Right atrium auricular region (tissue), 2 donors: ENCODE data around the gene PLPPR3. TPM values are rescaled to one million over a fixed set of nuclear protein-coding genes. Genes with fewer than 3 reads are reported as not detected.

Source experiments
- DNase-seq: peaks from one replicate; pipeline ENCODE4 v3.0.0-alpha.2; 2019; ENCODE audit warnings: low spot score
- H3K27ac ChIP-seq, 2 donors: fragments of 200-600 bp; sonication (generic); 1 replicate in 1 of 2; 2 replicates in 1 of 2; pipeline ENCODE4 v1.5.1; 2016 to 2019
- H3K27me3 ChIP-seq, 2 donors: fragments of 200-600 bp; sonication (generic); one replicate each; pipeline versions ENCODE4 v1.5.1 to v1.6.0; 2017 to 2019
- H3K36me3 ChIP-seq: fragments of 200-600 bp; sonication (generic); one replicate; pipeline ENCODE4 v1.5.1; 2016
- H3K4me1 ChIP-seq, 2 donors: fragments of 200-600 bp; sonication (generic); one replicate each; pipeline versions ENCODE4 v1.5.1 to v1.6.0; 2017 to 2019
- H3K4me3 ChIP-seq, 2 donors: fragments of 200-600 bp; sonication (generic); 1 replicate in 1 of 2; 2 replicates in 1 of 2; pipeline ENCODE4 v1.5.1; 2017 to 2019; ENCODE audit warnings: mild to moderate bottlenecking in 1 of 2, moderate library complexity in 1 of 2
- H3K9me3 ChIP-seq, 2 donors: fragments of 200-600 bp; sonication (generic); one replicate each; pipeline ENCODE4 v1.5.1; 2019
- total RNA-seq, 2 donors: library from RNA; depleted of rRNA; stranded (reverse); fragments of >200 nt; gene quantifications; one replicate each; pipeline ENCODE4 v1.1.0, GENCODE V29; 2016
- TF ChIP-seq, protein P1 (sequence below), 2 donors: fragments of 200-600 bp; sonication (generic); IDR thresholded peaks; one replicate each; pipeline ENCODE4 v1.5.1; 2019; ENCODE audit warnings: antibody characterized with exemption in 2 of 2

The PLPPR3 gene
- total RNA-seq, 2 donors from 2014 or later: not detected

DNA sequence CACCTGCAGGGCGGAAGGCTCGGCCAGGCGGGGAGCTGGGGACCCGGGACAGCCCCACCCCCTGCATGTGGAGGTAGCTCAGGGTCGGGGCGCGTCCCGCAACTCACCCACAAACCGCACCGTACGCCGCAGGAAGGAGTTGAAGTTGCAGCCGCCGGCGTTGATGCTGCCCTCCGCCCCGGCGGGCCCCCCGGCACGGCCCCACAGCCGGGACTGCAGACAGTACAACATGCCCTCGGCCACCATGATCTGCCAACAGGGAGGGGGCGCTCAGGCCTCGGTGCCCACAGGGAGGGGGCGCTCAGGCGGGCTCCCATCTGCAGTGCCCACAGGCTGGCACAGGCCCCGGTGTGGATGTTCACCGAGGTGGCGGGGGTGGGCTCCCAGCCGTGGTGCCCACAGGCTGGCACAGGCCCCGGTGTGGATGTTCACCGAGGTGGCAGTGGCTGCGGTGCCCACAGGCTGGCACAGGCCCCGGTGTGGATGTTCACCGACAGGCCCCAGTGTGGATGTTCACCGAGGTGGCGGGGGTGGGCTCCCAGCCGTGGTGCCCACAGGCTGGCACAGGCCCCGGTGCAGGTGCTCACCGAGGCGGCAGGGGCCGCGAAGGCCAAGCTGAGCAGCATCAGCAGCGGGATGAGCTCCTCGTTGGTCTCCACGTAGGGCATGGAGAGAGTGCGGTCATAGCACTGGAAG is 6.5 kb downstream of the PLPPR3 start:
- Histone ChIP-seq H3K27ac (no peak overlapping the region), H3K4me3 (no peak overlapping the region), H3K27me3 (no peaks in the 10 kb centered on the region), H3K36me3 (peaks cover 28% of the 10 kb centered on the region), H3K9me3 (no peaks in the 10 kb centered on the region), H3K4me1 (no peaks in the 10 kb centered on the region)
- no peak for DNase-seq
- TF ChIP-seq, protein P1, sequence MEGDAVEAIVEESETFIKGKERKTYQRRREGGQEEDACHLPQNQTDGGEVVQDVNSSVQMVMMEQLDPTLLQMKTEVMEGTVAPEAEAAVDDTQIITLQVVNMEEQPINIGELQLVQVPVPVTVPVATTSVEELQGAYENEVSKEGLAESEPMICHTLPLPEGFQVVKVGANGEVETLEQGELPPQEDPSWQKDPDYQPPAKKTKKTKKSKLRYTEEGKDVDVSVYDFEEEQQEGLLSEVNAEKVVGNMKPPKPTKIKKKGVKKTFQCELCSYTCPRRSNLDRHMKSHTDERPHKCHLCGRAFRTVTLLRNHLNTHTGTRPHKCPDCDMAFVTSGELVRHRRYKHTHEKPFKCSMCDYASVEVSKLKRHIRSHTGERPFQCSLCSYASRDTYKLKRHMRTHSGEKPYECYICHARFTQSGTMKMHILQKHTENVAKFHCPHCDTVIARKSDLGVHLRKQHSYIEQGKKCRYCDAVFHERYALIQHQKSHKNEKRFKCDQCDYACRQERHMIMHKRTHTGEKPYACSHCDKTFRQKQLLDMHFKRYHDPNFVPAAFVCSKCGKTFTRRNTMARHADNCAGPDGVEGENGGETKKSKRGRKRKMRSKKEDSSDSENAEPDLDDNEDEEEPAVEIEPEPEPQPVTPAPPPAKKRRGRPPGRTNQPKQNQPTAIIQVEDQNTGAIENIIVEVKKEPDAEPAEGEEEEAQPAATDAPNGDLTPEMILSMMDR (IDR thresholded peaks at IDR 0.05): no peak

- no peaks in the 10 kb centered on the region for H3K4me1 ChIP-seq
- peaks cover 36% of the 10 kb centered on the region for H3K36me3 ChIP-seq
- H3K4me3 ChIP-seq: no peak overlapping the region
- no peak overlapping the region for H3K27ac ChIP-seq
- no peaks in the 10 kb centered on the region for H3K27me3 ChIP-seq
- DNase-seq: no peak
- no peaks in the 10 kb centered on the region for H3K9me3 ChIP-seq
- TF ChIP-seq, protein P1 (IDR thresholded peaks at IDR 0.05): no peak
Measured at GRCh38 chr19:814152-815078, 7.3 kb downstream of the PLPPR3 start.

DNA sequence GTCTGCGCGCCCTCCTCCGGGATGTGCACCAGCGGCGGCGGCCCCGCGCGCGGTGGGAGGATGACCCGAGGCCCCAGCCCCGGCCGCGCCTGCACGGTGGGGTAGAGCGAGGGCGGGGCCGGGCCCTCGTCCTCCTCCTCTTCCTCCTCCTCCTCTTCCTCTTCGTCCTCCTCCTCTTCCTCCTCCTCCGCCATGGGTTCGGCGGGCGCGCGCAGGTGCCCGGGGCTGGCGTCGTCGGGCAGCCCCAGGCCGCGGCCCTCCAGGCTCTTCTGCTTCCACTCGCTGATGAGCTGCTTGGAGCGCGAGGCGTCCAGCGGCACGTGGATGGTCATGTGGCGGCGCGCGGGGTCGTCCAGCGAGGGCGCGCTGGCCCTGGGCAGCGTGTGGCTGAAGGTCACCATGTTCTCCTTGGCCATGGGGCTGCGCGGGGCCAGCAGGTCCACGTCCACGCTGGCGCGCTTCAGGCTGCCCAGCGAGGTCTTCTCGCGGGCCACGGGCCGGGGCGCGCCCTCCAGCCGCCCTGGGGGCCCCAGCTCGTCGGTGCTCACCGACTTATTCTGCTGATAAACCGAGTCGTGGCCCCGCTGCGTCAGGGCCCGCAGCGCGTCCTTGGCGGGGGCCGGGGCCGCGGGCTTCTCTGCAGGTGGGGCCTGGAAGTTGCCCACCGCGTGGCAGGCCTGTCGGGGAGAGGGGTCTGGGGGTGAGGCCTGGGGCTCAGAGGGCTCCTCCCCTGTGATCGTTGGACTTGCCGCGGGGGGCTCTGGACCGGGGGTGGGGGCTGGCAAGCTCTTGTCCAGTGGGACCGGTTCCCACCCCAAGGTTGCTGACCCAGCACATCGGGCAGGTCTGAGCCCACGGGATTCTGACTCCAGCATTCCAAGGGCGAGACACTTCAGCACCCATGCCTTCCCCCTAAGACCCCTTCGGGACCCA is 8.3 kb downstream of the PLPPR3 start:
- Histone ChIP-seq H3K4me3 (no peak overlapping the region), H3K9me3 (no peaks in the 10 kb centered on the region), H3K36me3 (peaks cover 46% of the 10 kb centered on the region), H3K4me1 (no peaks in the 10 kb centered on the region), H3K27me3 (no peaks in the 10 kb centered on the region), H3K27ac (no peak overlapping the region)
- TF ChIP-seq, protein P1 (IDR thresholded peaks at IDR 0.05): no peak
- DNase-seq: no peak

DNA sequence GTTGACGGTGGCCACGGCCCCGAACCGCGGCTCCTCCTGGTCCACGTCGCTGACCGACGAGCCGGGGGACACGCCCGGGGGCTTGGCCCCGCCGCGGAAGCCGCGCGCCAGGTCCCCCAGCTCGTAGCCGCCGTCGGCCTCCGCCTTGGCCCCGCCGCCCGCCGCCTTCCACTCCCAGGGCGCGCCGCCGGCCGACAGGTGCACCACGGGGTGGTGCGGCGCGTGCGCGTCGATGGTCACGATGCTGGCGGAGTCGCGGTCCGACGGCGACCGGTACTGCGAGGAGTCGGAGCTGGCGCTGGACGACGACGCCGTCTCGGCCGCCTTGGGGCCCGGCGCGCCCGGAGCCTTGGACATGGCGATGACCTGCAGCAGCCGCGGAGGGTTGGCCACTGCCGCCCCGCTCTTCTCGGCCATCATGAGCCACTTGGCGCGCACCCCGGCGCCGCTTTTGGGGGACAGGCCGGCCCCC is 9.0 kb downstream of the PLPPR3 start:
- Histone ChIP-seq H3K4me3 (no peak overlapping the region), H3K27me3 (no peaks in the 10 kb centered on the region), H3K36me3 (peaks cover 53% of the 10 kb centered on the region), H3K9me3 (no peaks in the 10 kb centered on the region), H3K27ac (no peak overlapping the region), H3K4me1 (no peaks in the 10 kb centered on the region)
- DNase-seq: no peak
- TF ChIP-seq, protein P1 (IDR thresholded peaks at IDR 0.05): no peak

GRCh38 chr19:812049-812746 is 9.6 kb downstream of the PLPPR3 start:
- Histone ChIP-seq H3K4me1 (no peaks in the 10 kb centered on the region), H3K36me3 (peaks cover 58% of the 10 kb centered on the region), H3K4me3 (no peak overlapping the region), H3K27ac (no peak overlapping the region), H3K9me3 (no peaks in the 10 kb centered on the region), H3K27me3 (no peaks in the 10 kb centered on the region)
- DNase-seq: no peak
- TF ChIP-seq, protein P1 (IDR thresholded peaks at IDR 0.05): no peak
